Breast epithelium (tissue), 4 donors: ENCODE results near the gene ADM. TPM values are rescaled to one million over a fixed set of nuclear protein-coding genes. Genes with fewer than 3 reads are reported as not detected.

ENCODE experiments used
- DNase-seq, 2 donors: peaks; one replicate each; pipeline ENCODE4 v3.0.0-alpha.2; 2019; ENCODE audit warnings: low spot score in 2 of 2
- H3K27ac ChIP-seq, 2 donors: fragments of 200-600 bp; sonication (generic) in 1 of 2; one replicate each; pipeline ENCODE4 v1.5.1; 2016 to 2019; ENCODE audit warnings: mild to moderate bottlenecking in 1 of 2
- H3K27me3 ChIP-seq, 2 donors: fragments of 200-600 bp; sonication (generic) in 1 of 2; one replicate each; pipeline versions ENCODE4 v1.5.1 to v1.6.0; 2017 to 2019; ENCODE audit warnings: control low read depth in 1 of 2, mild to moderate bottlenecking in 1 of 2
- H3K36me3 ChIP-seq: fragments of 200-600 bp; one replicate; pipeline ENCODE4 v1.5.1; 2019
- H3K4me1 ChIP-seq, 2 donors: fragments of 200-600 bp; sonication (generic); one replicate each; pipeline ENCODE4 v1.5.1; 2016 to 2019; ENCODE audit warnings: control low read depth in 1 of 2
- H3K4me3 ChIP-seq, 3 donors: fragments of 200-600 bp; sonication (generic); 1 replicate in 2 of 3; 2 replicates in 1 of 3; pipeline ENCODE4 v1.5.1; 2016 to 2019; ENCODE audit warnings: mild to moderate bottlenecking in 3 of 3, moderate library complexity in 2 of 3
- H3K9me3 ChIP-seq, 2 donors: fragments of 200-600 bp; sonication (generic) in 1 of 2; one replicate each; pipeline ENCODE4 v1.5.1; 2016 to 2019; ENCODE audit warnings: control low read depth in 1 of 2
- POLR2A ChIP-seq: fragments of 450-650 bp; IDR thresholded peaks from one replicate; pipeline ENCODE4 v1.6.1; 2016; ENCODE audit warnings: antibody characterized with exemption, mild to moderate bottlenecking, moderate library complexity
- POLR2AphosphoS5 ChIP-seq, 3 donors: sonication (generic); formaldehyde crosslinking; IDR thresholded peaks; one replicate each; pipeline ENCODE4 v1.6.1; 2017; ENCODE audit warnings: antibody characterized with exemption in 3 of 3
- intact Hi-C: fragments of 100-400 bp; cut with DNase I; formaldehyde crosslinking; loops from one replicate; pipeline ENCODE4 v1.15.1; 2023; ENCODE audit warnings: low total_unique reads
- total RNA-seq, 3 donors: library from RNA; depleted of rRNA; stranded (reverse); fragments of >200 nt; gene quantifications; one replicate each; pipeline ENCODE4 v1.1.0, GENCODE V29; 2016
- TF ChIP-seq, protein P1 (sequence below), 3 donors: fragments of 450-650 bp; IDR thresholded peaks; one replicate each; pipeline ENCODE4 v1.5.1; 2016 to 2017; ENCODE audit warnings: antibody characterized with exemption in 3 of 3, mild to moderate bottlenecking in 3 of 3, moderate library complexity in 3 of 3

Gene ADM
- total RNA-seq, 3 donors from 2014 or later: 77.1 to 279 (median 252) TPM

DNA sequence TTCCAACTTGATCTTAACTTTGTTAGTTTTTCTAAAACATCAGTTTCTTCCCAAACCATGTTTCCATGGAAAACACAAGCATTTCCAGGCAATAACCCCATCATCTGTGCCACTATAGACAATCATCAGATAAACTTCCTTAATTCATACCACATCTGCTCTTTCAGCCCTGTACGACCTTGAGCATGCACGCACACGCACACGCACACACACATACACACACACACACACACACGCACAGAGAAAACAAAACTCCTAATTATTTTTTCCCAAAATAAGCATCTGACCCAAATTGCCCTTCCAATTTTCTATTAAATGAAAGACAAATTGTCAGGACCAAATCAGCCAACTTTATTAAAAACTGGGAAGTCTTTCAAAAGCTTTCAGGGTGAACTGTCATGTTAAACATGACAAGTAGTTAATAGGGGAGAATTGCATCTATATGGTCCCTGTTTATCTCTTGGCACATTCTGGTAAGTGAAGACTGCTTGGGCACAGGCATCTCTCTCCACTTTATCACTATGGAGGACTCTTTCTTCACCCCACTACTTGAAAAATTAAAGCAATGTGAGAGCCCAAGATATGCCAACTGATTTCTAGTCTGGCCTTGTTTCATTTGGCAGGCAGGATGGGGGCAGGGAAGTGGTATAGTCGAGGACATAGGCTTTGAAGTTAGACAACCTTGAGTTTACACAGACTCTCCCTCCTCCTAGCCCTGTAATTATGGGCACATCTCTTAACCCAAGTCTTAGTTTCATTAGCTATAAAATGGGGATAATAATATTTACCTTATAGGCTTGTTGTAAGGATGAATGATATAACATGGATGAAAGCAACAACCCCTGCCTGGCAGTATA is 15.1 kb downstream of the ADM start:
- no peaks in the 10 kb centered on the region for H3K4me1 ChIP-seq
- H3K27me3 ChIP-seq: no peaks in the 10 kb centered on the region
- H3K27ac ChIP-seq: no peak overlapping the region
- H3K4me3 ChIP-seq: no peak overlapping the region
- H3K9me3 ChIP-seq: no peaks in the 10 kb centered on the region
- no peaks in the 10 kb centered on the region for H3K36me3 ChIP-seq
- intact Hi-C loops: loop anchor here (2.0 kb wide), 1 partner anchor 57 kb away; no protein-coding TSS in a partner anchor
- no peak for DNase-seq
- no peak for TF ChIP-seq POLR2A
- TF ChIP-seq POLR2AphosphoS5 (IDR thresholded peaks at IDR 0.05): no peak
- TF ChIP-seq, protein P1, sequence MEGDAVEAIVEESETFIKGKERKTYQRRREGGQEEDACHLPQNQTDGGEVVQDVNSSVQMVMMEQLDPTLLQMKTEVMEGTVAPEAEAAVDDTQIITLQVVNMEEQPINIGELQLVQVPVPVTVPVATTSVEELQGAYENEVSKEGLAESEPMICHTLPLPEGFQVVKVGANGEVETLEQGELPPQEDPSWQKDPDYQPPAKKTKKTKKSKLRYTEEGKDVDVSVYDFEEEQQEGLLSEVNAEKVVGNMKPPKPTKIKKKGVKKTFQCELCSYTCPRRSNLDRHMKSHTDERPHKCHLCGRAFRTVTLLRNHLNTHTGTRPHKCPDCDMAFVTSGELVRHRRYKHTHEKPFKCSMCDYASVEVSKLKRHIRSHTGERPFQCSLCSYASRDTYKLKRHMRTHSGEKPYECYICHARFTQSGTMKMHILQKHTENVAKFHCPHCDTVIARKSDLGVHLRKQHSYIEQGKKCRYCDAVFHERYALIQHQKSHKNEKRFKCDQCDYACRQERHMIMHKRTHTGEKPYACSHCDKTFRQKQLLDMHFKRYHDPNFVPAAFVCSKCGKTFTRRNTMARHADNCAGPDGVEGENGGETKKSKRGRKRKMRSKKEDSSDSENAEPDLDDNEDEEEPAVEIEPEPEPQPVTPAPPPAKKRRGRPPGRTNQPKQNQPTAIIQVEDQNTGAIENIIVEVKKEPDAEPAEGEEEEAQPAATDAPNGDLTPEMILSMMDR (IDR thresholded peaks at IDR 0.05): no peak

DNA sequence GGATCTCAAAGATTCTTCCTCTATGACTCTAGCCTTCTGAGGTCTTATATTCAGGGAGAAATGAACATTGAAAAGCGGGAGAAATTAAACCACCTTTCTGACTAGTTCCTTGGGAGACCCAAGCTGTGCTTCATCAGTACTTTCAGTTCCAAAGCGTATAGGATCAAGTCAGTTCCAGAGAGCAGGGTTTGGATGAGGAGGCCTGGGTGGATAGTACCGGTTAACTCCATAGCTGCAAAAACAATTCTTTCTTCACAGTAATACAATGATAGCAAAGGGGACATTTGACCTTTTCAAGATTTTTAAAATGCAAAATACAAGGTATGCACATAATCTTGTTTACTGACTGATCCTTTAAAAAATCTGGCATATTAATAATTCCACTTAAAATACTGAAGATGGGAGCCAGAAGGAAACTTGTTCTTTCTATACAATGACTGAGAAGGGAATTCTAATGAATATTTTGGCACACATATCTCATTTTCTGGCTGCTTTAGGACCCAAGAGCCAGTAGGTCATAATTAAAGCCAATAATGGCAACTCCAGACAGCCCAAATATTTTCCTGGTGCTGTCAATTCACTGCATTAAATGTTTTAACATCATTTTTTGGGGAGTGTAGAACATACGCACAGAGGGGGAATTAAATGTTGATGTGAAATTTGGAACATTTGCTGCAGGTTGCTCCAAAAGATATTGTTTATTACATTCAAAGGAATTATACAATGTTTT is 16.0 kb downstream of the ADM start:
- DNase-seq: no peak
- Histone ChIP-seq H3K9me3 (no peaks in the 10 kb centered on the region), H3K36me3 (no peaks in the 10 kb centered on the region), H3K4me1 (no peaks in the 10 kb centered on the region), H3K27ac (no peak overlapping the region), H3K4me3 (no peak overlapping the region), H3K27me3 (no peaks in the 10 kb centered on the region)
- intact Hi-C loops: no loop called here
- TF ChIP-seq POLR2AphosphoS5 (IDR thresholded peaks at IDR 0.05) (no peak), POLR2A (no peak)
- TF ChIP-seq, protein P1 (IDR thresholded peaks at IDR 0.05): no peak

- TF ChIP-seq POLR2A (no peak), POLR2AphosphoS5 (IDR thresholded peaks at IDR 0.05) (no peak)
- TF ChIP-seq, protein P1 (IDR thresholded peaks at IDR 0.05): no peak
- H3K27ac ChIP-seq: peak overlapping the region; percentile 65 to 75
- intact Hi-C loops: no loop called here
- peak overlapping the region in 1 of 3 donors; percentile 4 for H3K4me3 ChIP-seq
- no peaks in the 10 kb centered on the region for H3K9me3 ChIP-seq
- H3K36me3 ChIP-seq: no peaks in the 10 kb centered on the region
- no peaks in the 10 kb centered on the region for H3K4me1 ChIP-seq
- H3K27me3 ChIP-seq: no peaks in the 10 kb centered on the region
- DNase-seq: no peak
Measured at GRCh38 chr11:10322401-10322800, 17.5 kb downstream of the ADM start.

DNA sequence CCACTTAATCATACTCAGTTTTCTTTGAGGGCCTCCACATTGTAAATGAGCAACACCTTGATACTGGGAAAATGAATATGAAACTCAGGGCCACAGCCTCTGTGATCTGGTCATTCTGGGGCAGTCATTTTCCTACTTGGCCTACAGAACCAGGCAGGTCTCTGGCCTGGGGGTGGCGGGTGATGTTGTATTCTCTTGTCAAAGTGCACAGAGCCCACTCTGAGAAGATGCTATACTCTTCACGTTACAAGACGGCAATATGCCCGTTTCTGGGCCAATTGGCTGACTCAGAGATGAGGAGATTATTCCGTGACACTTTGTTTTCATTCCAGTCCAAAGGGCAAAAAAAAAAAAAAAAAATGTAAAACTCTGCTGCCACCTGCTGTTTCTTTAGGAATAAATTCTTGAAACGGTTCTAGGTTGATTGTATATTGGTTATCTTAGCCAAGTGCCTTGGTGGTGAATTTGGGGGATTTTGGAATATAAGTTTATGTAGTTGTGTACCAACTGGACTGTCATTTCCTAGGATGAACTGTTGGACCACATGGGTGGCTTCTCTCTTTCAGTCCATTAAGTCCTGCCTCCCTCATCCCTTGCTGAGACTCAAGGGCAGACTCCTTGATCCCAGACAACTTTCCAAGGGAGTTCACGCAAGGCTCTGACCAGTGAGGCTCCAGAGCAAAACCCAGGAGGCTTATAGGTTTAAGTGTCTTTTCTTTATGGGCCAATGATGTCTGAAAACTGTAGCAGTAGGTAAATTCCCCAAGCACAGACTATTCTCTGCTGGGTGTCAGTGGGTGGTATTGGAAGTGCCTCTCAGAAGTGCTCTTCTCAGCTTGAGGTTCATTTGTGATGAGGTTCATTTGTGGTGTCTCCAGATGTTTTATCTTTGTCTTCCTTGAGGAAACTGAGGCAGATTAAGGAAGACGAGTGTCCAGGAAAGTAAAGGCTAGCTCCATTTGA is 18.2 kb downstream of the ADM start:
- no peaks in the 10 kb centered on the region for H3K4me1 ChIP-seq
- peak overlapping the region in 1 of 3 donors; percentile 4 for H3K4me3 ChIP-seq
- H3K27ac ChIP-seq: peak overlapping the region; percentile 65 to 75
- H3K9me3 ChIP-seq: no peaks in the 10 kb centered on the region
- DNase-seq: peak in 1 of 2 donors; percentile 52
- H3K36me3 ChIP-seq: no peaks in the 10 kb centered on the region
- TF ChIP-seq POLR2AphosphoS5 (IDR thresholded peaks at IDR 0.05) (peak in 2 of 3 donors; percentile 30 to 42), POLR2A (no peak)
- TF ChIP-seq, protein P1 (IDR thresholded peaks at IDR 0.05): peak; percentile 37 to 75 (median 69)
- intact Hi-C loops: no loop called here
- no peaks in the 10 kb centered on the region for H3K27me3 ChIP-seq
